Stimulated activated CD8-positive, alpha-beta memory T cell treated with anti-CD3 and anti-CD28 coated beads, Interleukin-15, amount 100 ng/mL, for 4 hours (primary cell): ENCODE results near the gene BLMH.

Experiments
- DNase-seq, 2 donors: peaks; one replicate each; pipeline ENCODE4 v3.0.0-alpha.2; 2020; ENCODE audit warnings: low read depth in 2 of 2

The BLMH gene

DNA sequence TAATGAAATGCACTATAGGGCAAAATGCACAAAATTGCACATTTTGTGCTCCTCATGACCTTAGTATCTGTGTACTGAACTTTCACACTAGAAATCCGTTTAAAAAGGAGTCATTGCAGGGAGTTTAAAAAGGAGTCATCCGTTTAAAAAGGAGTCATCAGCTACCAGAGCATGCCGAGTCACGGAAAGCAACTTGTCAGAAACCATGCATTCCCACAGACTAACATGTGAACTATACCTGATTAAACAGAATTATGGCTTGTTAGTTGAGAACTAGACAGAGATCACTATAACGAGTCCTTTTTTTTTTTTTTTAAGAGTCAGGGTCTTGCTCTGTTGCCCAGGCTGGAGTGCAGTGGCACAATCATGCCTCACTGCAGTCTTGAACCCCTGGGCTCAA lies 92.1 kb downstream of the BLMH start:
- no peak for DNase-seq
